ENCODE data around the gene FOXL3.

Gene FOXL3

DNA sequence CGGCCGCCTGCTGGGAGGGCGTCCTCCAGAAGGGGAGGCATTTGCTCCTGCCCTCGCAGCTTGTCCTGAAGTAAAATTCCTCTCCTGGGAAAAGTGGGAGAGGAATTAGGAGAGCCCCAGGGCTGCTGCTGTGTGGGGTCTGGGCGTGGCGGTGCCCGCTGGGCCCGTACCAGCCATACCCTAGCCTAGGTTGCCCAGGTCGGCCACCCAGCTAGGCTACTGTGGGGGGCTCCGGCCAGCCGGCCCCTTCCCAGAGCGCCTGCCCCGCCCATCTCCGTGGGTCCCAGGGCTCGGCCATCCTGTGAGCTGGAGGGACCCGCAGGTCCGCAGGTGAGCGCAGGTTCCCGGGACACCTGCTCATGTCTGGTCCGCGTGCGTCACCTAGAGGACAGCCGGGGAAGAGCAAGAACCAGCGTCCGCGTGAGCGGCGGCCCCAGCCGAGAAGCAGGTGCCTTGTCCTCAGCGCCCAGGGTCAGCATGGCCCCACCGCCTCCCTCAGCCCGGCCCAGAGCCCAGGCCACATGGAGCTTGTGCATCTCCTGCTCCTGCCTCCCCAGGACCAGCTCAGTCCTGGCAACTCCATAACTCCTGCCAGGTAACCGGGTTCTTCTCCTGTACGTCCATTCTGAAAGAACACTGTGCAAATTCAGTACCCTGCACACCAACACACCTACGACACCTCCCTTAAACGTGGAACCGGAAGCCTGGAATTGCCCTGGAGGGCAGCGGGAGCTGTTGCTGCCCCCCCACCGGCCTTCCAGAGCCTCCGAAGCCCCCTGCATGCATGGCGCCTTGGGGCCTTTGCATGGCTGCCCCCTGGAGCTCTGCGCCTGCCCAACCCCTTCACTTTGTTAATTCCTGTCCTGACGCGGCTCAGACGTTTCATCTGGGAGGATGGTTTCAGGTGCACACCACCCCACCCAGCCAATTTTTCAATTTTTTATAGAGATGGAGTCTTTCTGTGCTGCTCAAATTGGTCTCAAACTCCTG lies 22.8 kb upstream of the FOXL3 start:
- DNase-seq (ENCODE audit: low spot score) = no peak

DNA sequence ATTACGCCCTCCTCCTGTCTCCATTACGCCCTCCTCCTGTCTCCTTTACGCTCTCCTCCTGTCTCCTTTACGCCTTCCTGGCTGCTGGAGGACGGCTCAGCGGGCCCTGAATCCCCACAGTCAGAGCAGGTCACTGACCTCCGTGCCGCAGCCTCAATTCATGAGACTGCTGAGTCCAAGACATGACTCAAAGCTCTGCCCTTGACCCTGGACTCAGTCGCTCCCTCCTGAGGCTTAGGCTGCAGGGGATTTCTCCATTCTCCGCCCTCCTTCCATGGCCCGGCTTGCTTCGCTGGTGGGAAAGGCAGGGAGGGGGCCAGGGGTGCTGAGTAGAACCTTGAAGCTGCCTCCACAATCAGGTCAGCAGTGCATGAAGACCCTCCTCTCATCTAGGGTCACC lies 21.0 kb upstream of the FOXL3 start:
- DNase-seq (ENCODE audit: low spot score) = no peak

DNA sequence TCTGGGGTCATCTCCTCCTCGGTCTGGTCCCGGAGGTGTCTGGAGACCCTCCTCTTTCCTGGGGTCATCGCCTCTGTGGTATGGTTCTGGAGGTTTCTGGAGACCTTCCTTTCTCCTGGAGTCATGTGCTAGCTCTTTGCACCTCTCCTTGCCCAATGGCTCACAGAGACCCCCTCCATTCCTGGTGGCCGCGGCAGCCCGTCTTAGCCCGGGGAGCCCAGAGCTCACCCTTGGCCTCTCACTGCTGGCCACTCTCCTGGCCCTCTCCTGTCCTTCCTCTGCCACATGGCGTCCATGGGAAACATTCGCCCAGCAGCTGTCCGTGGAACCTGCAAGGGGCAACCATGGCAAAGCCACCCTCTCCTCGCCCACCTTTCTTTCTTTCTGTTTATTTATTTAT lies 20.2 kb upstream of the FOXL3 start:
- DNase-seq (ENCODE audit: low spot score) = no peak

DNA sequence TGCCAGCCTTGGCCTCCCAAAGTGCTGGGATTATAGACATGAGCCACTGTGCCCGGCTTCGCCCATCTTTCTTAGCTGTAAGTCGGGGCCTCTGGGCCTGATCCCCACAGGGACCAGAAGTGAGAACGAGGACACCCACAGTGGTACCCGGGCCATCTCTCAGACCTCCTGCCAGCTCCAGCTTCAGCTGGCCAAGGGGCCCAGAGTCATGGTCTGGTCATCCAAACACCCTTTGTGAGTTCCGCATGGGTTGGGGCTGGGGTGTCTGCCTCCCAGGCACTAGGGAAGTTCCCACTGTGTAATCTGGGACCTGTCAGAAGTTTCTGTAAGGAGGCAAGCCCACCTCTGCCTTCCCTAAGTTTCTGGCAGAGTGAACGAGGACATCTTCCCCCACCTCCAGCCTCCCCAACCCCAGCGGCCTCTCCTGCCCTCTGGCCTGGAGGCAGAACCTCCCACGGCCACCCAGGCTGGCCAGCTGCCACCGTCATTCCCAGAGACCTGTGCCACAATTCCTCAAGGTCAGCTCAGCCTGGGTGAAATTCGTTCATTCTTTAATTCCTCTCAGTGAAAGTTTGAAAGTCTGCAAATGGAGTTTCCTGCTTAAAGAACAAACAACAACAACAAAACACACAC lies 19.5 kb upstream of the FOXL3 start:
- DNase-seq (ENCODE audit: low spot score) = no peak

DNA sequence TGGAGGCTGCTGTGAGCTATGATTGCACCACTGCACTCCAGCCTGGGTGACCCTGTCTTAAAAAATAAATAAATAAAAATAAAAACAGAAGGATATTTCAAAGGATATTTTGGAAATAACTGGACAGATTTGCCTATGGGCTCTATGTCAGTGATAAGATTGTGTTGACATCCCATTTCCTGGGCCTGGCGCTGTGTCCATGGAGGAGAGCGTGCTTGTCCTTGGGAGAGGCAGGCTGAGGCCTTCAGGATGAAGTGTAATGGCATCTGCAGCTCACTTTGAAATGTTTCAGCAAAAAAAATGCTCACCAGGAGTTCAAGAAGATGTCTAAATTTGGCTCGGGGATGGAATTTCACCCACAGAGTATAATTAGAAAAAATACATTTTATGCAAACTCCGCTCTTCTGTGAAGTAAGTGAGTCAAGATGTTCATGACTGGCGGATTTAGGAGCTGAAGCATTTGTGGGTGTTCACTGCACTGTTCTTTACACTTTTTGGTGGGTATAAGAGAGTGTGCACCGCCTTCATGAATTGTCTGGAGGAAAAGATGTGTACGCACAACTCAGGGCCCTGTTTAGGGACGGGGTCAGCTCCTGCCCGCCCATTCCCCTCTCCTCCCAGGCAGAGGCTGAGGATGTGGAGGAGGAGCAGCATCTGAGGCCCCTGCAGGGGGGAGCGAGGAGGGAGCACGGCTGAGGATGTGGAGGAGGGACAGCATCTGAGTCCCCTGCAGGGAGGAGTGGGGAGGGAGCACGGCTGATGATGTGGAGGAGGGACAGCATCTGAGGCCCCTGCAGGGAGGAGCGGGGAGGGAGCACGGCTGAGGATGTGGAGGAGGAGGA lies 18.5 kb upstream of the FOXL3 start:
- DNase-seq (ENCODE audit: low spot score) = no peak

DNA sequence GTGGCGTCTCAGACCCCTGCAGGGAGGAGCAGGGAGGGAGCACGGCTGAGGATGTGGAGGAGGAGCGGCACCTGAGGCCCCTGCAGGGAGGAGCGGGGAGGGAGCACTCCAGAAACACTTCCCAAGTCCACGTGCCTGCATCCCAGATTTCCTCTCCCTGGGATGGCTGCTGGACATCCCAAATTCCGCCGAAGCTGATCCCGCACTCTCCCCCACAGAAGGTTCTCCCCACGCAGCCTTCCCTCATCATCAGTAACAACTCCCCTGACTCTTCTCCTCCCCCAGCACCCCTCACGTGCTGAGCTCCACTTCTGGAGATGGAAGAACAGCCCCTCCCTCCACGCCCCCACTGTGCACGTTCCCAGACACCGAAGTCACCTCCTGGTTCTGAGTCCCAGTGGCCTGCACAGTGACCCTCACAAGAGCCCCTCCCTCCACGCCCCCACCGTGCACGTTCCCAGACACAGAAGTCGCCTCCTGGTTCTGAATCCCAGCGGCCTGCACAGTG lies 17.8 kb upstream of the FOXL3 start:
- no peak for DNase-seq (ENCODE audit: low spot score)

DNA sequence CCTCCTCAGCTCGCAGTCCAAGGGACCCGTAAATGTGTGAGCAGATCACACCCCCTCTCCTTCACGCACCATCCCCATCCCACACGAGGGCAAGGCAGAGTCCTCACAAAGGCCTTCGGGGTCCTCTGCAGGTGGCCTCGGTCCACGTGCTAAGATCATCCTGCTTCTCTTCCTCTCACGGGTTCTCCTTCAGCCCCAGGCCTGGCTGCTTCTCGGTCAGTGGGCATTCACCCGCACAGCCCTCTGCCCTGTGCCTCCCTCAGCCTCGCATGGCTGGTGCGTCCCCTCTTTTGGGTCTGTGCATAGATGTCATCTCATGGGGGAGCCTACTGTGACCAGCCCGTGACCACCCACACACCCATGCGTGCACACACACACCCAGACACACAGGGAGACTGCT lies 17.3 kb upstream of the FOXL3 start:
- no peak for DNase-seq (ENCODE audit: low spot score)

DNA sequence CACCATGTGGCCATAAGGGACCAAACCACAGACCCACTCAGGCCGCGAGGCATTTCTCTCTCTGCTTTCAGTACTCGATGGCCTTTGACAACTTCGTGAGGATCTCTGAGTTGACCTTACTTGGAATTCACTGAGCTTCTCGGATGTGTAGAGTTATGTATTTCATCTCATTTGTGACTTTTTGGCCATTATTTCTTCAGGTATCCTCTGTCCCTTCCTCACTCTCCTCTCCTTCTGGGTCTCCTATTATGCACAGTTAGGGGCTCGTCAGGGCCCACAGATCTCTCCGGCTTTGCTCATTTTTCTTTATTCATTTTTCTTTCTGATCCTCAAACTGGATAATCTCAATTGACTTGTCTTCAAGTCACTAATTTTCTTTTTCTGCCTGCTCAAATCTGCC lies 16.6 kb upstream of the FOXL3 start:
- no peak for DNase-seq (ENCODE audit: low spot score)

DNA sequence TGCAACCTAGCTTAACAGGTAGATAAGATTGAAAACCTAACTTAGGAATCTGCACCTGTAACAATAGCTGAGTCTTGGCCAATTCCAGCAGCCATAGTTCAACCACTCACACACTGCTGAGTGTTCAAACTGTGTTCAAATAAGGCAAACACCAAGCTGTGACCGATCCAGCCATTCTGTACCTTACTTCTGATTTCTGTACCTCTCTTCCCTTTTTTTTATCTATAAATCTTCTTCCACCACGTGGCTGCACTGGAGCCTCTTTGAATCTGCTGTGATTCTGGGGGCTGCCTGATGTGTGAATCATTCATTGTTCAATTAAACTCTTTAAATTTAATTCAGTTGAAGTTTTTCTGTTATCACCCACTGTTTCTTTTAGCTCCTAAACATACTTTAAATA lies 15.7 kb upstream of the FOXL3 start:
- DNase-seq (ENCODE audit: low spot score) = no peak

DNA sequence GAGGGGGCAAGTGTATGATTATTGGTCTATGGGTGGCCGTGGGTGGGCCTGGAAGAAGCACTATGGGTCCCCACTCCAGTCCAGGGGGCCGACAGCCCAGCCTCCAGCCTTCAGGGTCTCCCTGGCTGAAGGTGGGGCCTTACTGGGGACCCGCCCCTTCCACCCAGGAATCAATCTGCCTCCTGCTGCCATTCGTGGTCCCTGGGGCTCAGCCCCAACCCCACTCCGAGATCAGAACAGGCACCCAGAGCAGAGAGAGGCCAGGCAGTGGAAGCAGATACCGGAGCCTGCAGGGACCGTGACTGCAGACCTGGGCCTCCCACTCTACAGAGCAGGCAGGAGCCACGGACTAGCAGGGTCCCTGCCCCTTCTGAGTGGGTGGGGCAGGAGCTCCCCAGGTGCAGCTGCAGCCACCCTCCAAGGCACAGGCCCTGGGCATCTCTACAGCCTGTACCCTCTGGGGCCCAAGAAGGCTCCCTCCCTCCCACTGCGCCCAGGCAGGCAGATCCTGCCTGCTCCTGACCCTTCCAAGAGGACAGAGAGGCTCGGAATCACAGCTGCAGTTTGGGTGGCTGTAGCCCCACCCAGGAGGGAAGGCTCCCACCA lies 13.6 kb upstream of the FOXL3 start:
- no peak for DNase-seq (ENCODE audit: low spot score)

DNA sequence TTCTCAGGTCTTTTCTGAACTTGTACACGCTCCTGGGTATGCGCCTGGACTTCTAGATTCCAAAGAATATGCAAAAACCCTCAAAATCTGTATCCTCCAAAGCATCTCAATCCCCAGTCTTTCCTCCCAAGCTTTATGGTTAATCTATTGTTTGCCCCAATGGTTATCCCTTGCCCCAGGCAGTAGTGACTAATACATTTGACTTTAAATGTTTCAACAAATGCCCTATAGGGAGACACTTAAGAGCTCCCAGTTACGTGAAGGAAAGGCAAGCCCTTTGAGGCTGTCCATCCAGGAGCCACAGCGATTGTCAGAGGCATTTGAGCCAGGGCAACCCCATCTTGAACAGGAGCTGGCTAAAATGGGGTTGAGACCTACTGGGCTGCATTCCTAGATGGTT lies 12.7 kb upstream of the FOXL3 start:
- DNase-seq (ENCODE audit: low spot score) = no peak

DNA sequence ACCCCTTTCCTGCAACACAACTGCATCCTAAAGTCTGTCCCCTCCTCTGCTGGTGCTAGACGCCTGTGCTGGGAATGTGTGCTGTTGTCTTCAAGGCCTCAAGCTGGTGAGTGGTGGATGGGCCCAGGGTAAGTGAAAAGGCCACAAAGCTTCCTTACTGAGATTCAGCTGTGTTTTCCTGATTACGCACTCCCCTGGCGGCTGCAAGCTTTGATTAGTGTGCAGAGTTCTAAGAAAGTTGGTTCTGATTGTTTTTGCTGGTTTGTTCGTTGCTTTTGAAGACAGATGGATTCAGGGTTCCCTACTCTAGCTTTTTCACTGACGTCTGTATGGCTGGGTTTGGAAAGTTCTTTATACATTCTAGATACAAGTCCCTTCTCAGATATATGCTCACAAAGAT lies 11.9 kb upstream of the FOXL3 start:
- no peak for DNase-seq (ENCODE audit: low spot score)

DNA sequence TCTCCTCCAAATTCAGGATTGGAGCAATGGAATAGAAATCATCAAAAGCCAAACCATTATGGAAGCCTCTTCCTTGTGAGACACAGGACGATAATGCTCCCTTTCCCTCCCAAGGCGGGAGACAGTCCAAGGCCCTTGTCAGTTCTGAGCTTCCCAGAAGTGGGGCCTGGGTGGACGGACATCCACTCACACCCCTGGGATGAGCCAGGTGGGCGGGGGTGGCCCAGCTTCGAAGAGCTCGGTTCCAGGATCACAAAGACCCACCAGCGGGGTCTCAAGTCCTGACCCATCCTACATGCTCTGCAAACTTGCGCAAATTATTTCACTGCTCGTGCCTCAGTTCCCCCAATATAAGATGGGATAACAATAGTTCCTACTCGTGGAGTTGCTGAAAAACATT lies 10.1 kb upstream of the FOXL3 start:
- DNase-seq (ENCODE audit: low spot score) = no peak

DNA sequence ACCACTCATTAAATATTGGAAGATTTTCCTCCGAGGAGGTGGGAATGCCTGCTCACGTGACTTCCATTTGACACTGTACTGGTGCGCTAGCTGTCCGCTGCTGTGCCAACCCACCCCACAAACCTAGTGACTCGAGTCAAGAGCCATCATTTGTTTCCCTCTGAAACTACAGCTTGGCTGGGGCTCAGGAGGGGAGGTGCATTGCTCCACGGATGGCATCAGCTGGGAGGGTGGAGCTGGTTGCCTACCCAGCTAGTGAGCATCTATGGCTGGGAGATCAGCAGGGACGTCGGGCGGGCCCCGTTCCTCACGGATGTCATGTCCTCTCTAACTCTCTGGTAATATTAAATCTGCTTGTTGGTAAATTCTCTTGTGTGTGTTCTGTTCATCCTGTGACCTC lies 9.5 kb upstream of the FOXL3 start:
- no peak for DNase-seq (ENCODE audit: low spot score)

DNA sequence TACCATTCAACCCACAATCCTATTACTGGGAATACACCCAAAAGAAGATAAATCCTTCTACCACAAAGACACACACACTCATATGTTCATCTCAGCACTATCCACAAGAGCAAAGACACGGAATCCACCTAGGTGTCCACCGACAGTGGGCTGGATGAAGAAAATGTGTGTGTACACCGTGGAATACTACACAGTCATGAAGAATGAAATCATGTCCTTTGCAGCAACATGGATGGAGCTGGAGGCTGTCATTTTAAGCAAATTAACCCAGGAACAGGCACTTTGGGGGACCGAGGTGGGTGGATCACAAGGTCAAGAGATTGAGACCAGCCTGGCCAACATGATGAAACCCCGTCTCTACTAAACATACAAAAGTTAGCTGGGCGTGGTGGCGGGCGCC lies 8.3 kb upstream of the FOXL3 start:
- DNase-seq (ENCODE audit: low spot score) = no peak

DNA sequence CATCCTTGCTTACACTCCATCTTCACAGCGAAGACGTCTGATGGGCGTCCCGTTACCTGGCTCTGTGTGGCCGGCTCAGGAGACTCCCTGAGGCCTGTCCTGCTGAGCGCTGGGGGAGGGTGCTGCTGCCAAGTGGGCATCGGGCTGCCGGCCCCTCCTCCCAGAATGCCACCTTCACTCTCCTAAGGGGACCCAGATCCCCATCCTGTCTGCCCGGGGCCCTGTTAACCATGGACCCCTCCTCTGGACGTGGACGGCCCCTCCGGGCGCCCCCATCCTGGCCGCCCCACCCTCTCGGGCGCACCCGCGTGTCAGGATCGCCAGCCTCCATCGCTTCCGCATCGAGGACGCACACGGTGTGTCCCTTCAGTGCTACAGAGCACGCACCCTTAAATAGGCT lies 7.3 kb upstream of the FOXL3 start:
- no peak for DNase-seq (ENCODE audit: low spot score)

DNA sequence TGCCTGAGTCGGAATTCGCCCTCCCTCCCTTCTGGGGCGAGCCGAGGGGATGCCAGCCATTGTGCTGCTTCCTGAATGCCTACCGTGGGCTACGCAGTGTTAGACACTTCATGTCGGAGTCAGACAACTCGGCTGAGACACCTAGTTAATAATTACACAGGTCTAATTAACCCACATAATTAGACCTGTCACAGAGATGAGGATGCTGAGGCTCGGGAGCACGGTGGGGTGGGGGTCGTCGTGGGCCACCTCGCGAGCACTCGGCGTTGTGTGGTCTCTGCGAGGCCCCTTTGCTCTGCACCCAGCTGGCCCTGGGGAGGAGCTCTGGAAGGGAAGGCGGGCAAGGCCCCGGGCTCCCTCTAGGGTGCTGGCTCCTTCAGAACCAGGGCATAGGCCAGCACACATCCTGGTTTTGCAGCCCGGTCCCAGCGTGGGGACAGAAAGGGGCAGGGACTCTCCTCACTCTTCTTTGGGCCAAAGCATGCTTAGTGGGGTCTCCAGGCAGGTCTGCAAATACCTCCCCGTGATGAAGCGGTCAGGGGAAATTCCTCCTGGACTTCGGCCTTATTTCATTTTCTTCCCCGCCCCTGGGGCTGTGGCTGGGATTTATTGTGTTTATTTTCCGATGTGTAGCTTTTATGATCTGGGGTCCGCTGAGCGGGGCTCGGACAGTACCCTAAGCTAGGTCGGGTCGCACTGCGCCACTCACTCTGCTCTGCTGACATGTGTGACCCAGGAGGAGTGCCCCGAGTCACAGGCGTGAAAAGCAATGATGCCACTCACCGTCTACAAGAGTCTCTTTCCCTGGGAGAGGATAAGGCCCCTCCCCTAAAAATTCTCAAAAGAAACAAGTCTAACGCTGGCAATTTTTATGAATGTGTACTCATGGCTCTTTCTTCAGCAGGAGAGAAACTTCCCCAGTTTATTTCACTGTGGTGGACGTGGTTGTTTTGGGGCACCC lies 4.9 kb upstream of the FOXL3 start:
- DNase-seq (ENCODE audit: low spot score) = no peak

DNA sequence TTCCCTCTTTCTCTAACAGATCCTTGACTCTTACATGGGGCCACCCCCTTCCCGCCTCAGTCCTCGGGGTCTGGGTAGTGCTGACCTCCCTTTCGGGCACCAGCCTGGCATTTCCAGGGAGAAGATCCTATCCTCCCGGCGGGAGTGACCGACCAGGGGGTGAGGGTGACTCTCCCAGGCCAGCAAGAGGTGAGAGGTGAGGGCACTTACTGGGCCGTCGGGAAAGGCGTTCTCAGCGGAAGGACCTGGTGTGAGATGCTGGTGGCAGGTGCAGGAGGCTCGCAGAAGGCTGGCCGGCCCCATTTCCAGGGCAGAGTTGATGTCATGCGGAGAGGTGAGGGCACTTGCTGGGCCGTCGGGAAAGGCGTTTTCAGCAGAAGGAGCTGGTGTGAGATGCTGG lies 4.2 kb upstream of the FOXL3 start:
- DNase-seq (ENCODE audit: low spot score) = no peak

DNA sequence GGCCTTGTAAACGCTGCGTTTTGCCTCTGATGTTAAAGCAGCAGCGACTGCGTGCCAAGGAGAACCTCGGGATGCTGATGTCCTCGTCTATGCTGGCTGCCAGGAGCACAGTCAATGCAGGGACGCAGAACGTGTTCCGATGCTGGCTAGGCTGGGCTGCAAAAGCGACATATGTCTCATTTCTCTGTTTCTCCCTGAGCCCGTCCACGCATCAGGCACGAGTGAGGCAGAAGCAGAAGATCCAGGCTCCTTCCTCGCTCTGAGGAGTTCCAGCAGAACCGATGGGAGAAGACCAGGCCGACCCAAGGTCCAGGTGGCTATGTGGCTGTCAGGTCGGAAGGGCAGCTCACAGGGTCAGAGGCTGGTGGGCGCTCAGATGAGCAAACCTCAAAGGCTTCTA lies 3.7 kb upstream of the FOXL3 start:
- DNase-seq (ENCODE audit: low spot score) = no peak

DNA sequence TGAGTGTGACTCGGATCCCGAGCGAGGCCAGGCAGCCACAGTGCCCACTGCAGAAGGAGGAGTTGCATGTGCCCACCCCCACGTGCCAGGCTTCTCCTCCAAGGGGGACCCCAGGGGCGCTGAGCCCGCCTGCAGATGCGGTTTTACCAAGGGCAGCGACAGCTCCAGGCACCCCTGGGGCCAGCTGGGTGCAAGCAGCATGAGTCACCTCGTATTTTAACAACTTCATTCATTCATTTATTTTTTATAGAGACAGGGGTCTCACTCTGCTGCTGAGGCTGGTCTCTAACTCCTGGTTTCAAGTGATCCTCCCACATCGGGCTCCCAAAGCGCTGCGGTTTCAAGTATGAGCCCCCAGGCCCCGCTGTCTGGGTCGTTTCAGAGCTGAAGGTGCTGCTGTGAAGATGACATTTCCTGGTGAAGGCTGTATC lies 1.3 kb upstream of the FOXL3 start:
- no peak for DNase-seq (ENCODE audit: low spot score)

DNA sequence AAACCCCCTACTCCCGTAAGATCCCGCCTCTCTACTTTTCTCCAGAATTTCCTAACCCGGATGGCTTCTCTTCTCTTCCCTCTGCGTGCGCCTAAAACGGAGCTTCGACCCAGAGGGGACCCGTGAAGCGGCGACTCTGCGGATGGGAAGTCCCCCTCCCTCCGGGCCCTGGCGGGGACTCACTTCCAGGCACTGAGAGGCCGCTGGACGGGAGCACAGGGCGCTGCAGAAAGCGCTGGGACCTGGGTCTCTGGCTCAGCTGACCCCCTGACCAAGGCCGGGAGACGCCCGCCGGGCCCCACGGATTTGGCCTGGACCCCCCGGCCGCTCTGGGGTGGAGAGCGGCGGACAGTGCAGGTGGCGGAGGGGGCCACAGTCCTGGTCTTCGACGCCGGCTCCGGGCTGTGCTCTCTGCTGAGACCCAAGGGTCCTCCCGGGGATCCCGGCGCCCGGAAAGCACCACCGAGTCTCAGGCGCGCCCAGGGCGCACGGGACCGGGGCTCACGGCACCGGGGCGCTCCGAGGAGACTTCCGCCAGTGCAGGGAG lies 688 bp upstream of the FOXL3 start:
- no peak for DNase-seq (ENCODE audit: low spot score)

Data from hepatic stellate cell (primary cell).